NCI-H2081 (cell line): Measurements from ENCODE around the gene ALMS1.
"Not testable (repeated sequence)": the region's sequence is repeated elsewhere in the genome, so short reads cannot be mapped to it uniquely, and the experiment has no call there.

Source experiments
- DNase-seq, 2 experiments: peaks; one replicate each; lab custom pipeline; 2025; lab: John Stamatoyannopoulos, UW

Gene ALMS1

DNA sequence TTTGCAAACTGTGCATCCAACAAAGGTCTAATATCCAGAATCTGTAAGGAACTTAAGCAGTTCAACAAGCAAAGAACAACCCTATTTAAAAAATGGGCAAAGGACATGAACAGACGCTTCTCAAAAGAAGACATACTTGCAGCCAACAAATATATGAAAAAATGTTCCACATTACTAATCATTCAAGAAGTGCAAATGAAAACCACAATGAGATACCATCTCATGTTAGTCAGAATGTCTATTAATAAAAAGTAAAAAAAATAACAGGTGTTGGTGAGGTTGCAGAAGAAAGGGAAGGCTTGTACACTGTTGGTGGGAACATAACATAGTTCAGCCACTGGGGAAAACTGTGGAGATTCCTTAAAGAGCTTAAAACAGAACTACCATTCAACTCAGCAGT is 130.4 kb downstream of the ALMS1 start:
- DNase-seq: no peak

DNA sequence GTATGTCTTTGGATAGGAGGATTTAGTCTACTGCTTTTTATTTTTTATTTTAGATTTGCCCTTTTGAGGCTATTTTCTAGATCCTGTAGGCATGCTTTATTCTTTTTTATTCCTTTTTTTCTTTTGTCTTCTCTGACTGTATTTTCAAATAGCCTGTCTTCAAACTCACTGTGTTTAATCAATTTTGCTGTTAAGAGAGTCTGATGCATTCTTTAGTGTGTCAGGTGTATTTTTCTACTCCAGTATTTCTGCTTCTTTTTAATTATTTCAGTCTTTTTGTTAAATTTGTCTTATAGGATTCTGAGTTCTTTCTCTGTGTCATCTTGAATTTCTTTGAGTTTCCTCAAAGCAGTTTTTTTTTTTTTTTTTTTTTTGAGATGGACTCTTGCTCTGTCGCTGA is 143.1 kb downstream of the ALMS1 start:
- DNase-seq: no peak

GRCh38 chr2:73530773-73531172 is 145.1 kb downstream of the ALMS1 start:
- DNase-seq: not testable (repeated sequence)

DNA sequence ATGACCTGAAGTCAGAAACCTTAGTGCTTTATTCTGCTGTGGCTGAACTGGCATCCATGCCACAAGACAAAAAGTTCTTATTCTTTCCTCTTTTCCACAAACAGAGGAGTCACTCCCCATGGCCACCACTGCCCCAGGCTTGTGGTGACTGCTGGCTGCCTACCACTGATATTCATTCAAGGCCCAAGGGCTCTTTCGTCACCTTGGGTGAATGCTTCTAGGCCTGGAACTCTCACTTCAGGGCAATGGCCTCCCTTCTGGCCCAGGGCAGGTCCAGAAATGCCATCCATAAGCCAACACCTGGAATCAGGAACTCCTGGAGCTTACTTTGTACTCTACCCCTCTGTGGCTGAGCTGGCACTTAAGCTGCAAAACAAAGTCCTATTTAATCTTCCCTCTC is 146.7 kb downstream of the ALMS1 start:
- no peak for DNase-seq

DNA sequence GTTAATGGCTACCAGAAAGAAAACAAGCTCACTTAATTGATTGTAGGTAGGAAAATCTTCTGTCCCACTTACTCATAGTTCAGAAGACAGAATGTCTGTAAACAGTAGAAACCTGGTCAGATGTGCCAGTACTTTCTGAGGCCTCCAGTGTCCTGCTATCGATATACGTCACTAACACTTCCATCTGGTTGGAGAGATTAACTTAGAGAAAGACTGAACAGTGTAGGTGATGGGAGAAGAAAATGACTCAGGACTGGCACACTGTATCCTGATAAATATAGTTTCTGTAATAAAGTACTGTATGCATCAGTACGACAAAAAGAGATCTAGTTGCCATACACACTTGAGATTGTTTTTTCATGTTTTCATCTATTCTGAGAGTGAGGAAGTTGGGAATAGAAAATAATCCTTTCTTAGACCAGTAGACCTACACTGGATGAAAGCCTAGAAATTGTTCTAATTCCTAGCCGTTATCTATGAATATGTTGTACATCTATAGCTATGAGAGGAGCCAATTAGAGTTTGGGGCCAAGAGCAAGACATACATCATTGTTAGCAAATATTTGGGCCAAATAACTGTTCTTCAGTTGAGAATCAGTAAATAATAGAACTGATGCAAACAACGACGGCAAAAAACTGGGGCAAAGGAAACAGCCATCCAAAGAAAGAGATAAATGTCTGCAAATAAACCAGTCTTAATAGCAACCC is 150.7 kb downstream of the ALMS1 start:
- DNase-seq: no peak

DNA sequence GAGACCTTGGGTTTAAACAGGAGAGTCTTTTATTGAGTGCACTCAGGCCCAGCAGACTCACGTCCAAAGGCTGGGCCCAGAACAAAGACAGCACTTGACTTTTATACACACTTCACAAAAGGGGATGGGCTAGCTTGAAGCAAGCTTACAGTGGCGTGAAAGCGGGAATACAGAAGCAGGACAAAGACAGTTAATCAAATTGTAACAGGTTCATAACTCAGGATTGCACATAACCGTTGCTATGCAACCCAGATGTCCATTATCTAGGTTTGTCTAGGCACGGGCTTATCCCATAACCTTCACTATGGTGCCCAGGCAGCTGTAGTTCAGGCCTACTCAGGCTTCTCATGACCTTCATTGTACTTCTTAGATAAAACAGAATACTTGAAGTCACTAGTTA is 175.2 kb downstream of the ALMS1 start:
- not testable (repeated sequence) for DNase-seq

GRCh38 chr2:73561422-73561821 is 175.8 kb downstream of the ALMS1 start:
- DNase-seq: no peak

DNA sequence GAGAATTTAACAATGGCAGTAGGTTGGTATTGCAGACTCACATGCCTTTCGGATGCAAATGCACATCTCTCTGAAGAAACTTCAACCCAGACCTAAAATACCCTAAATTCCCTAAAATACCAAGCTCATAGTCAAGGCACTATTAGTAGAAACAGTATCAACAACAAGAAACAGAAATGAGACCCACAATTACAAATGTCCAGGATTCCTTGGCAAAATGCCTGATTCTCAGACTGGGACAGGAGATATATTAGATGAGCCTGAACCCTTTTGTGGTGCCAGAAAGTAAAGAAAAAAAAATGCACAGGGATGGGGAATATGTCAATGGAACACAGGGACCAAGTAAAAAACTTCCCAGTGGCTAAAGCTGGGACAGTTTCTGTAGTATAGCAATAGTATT is 179.3 kb downstream of the ALMS1 start:
- no peak for DNase-seq

GRCh38 chr2:73566288-73566878 is 180.7 kb downstream of the ALMS1 start:
- DNase-seq: no peak

- no peak for DNase-seq
Measured at GRCh38 chr2:73575261-73575660, 189.6 kb downstream of the ALMS1 start.

DNA sequence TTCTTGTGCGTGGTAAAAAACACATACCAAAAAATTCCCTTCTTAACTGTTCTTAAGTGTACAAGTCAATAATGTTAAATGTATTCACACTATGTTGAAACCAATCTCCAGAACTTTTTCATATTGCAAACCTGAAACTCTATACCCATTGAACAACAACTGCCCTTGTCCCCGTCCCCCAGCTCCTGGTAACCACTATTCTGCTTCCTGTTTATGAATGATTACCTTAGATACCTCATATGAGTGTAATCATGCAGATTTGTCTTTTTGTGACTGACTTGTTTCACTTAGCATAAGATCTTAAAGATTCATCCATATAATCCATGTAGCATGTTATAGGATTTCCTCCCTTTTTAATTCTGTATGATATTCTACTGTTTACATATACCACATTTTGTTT is 196.7 kb downstream of the ALMS1 start:
- DNase-seq: no peak

- DNase-seq: peak; percentile 31 to 67
Measured at GRCh38 chr2:73588177-73588576, 202.5 kb downstream of the ALMS1 start.

DNA sequence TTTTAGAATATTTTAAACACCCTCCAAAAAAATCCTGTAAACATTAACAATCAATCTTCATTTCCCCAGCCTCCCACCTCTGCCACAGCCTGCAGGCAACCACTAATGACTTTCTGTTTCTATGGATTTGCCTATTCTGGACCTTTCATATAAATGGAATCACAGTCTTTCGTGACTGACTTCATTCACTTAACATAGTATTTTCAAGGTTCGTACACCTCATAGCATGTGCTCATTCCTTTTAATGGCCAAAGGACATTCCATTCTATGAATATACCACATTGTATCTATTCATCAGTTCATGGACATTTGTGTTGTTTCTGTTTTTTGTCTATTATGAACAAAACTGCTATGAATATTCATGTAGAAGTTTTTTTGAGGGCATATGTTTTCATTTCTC is 208.0 kb downstream of the ALMS1 start:
- DNase-seq: no peak

GRCh38 chr2:73594251-73594650 is 208.6 kb downstream of the ALMS1 start:
- no peak for DNase-seq

GRCh38 chr2:73601780-73602179 is 216.1 kb downstream of the ALMS1 start:
- DNase-seq: no peak

GRCh38 chr2:73603099-73603588 is 217.5 kb downstream of the ALMS1 start:
- not testable (repeated sequence) for DNase-seq

DNA sequence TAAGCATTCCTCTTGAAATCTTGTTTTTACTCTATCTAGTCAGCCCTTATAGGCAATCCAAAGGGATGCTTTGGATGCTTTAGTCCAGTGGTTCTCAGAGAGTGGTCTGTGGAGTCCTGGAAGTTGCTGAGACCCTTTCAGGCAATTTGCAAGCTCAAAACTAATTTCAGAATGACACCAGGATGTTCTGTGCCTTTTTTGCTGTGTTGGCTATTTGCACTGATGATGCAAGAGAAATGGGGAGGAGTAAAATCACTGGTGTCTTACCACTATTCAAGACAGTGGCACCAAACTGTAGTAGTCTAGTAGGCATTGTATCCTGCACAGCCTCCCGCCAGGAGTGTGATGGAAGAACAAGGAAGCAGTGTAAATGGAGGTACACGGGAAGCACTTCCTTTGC is 219.0 kb downstream of the ALMS1 start:
- not testable (repeated sequence) for DNase-seq

GRCh38 chr2:73610111-73610510 is 224.5 kb downstream of the ALMS1 start:
- no peak for DNase-seq

DNA sequence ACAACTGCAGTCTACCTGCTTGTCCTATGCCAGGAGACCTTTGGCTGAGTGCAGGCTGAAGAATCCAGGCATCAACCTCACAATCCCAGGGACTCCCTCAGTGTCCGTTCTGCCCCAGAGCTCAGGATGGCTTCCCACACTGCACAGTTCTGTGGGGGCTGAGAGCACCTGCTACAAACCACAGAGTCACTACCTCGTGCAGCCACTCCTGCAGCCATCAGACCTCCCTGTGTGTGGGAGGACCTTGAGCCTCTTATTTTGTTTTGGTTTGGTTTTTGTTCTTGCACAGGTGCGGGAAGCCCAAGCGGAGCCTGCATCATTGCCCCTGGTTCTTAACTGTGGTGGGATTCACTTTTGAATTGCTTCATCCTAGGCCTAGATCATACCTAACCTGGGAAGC is 225.6 kb downstream of the ALMS1 start:
- DNase-seq: no peak

GRCh38 chr2:73611867-73612266 is 226.2 kb downstream of the ALMS1 start:
- no peak for DNase-seq

- DNase-seq: no peak
Measured at GRCh38 chr2:73614105-73614504, 228.5 kb downstream of the ALMS1 start.

DNA sequence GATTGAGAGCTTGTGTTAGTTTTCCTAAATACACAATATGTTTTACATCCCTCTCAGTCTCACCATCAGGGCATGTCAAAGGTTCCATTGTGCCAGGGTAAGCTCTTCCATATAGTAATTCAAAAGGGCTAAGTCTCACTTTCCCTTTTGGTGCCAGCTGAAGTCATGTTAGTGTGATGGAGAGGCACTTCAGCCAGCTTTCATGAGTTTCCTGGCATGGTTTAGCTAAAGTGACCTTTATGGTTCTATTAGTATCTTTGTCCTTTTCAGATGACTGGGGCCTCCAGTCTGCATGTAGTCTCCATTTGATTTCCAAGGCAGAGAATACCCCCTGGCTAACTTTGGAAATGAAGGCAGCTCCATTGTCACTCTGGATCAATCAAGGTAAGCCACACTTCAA is 229.4 kb downstream of the ALMS1 start:
- no peak for DNase-seq

GRCh38 chr2:73619925-73620324 is 234.3 kb downstream of the ALMS1 start:
- not testable (repeated sequence) for DNase-seq

- DNase-seq: not testable (repeated sequence)
Measured at GRCh38 chr2:73624036-73624435, 238.4 kb downstream of the ALMS1 start.
